Lower leg skin (tissue), 4 donors: ENCODE data around the gene DNER. TPM values are rescaled to one million over a fixed set of nuclear protein-coding genes. Genes with fewer than 3 reads are reported as not detected.
A peak's percentile ranks its signal among the peaks of the same experiment; 100 is the strongest.
"Not testable (repeated sequence)": the region's sequence is repeated elsewhere in the genome, so short reads cannot be mapped to it uniquely, and the experiment has no call there.

Experiments used
- DNase-seq, 2 donors: peaks; one replicate each; pipeline ENCODE4 v3.0.0-alpha.2; 2019; ENCODE audit warnings: low spot score in 2 of 2
- H3K4me3 ChIP-seq: fragments of 200-600 bp; sonication (generic); 2 replicates; pipeline ENCODE4 v1.5.1; 2017; ENCODE audit warnings: mild to moderate bottlenecking, low read depth; ENCODE audit not compliant: poor library complexity, severe bottlenecking
- CTCF ChIP-seq, 3 donors: fragments of 450-650 bp; IDR thresholded peaks; one replicate each; pipeline ENCODE4 v1.5.1; 2016; ENCODE audit warnings: antibody characterized with exemption in 3 of 3, mild to moderate bottlenecking in 3 of 3, moderate library complexity in 2 of 3
- POLR2A ChIP-seq, 2 donors: fragments of 450-650 bp; IDR thresholded peaks; one replicate each; pipeline ENCODE4 v1.6.1; 2016 to 2017; ENCODE audit warnings: antibody characterized with exemption in 2 of 2, mild to moderate bottlenecking in 1 of 2, moderate library complexity in 1 of 2
- WGBS, 2 donors: methylation state at CpG; one replicate each; pipeline ENCODE4 v1.1.5; 2018; 5-methylcytosine and 5-hydroxymethylcytosine counted together
- intact Hi-C: fragments of 100-400 bp; cut with DNase I; formaldehyde crosslinking; loops from one replicate; pipeline ENCODE4 v1.15.0; 2023; ENCODE audit warnings: low total_unique reads
- total RNA-seq, 4 donors: library from RNA; depleted of rRNA; stranded (reverse); fragments of >200 nt; gene quantifications; one replicate each; pipeline ENCODE4 v1.1.0, GENCODE V29; 2016

DNER gene
- total RNA-seq: 10 to 100 TPM in 2 of 4 donors, 1 to 10 TPM in 2; 2.8 to 20.1 (median 12.8) TPM

GRCh38 chr2:229714080-229714735 is at the start of gene DNER:
TSS of gene DNER (minus strand) at chr2:229714555. CDS start at chr2:229714423, 132 bp downstream.
- TF ChIP-seq CTCF (IDR thresholded peaks at IDR 0.05): no peak
- no peak for TF ChIP-seq POLR2A (IDR thresholded peaks at IDR 0.05)
- H3K4me3 ChIP-seq: peak within 1 kb of the TSS; percentile 23
- no peak for DNase-seq
- WGBS, 2 donors: 2% methylated on average over 45 of the region's 84 CpGs; no CpG with 5 or more reads in 1 of the 2 donors
- intact Hi-C loops: no loop called here

- intact Hi-C loops: no loop called here
- TF ChIP-seq CTCF (IDR thresholded peaks at IDR 0.05): no peak
- DNase-seq: no peak
- 68 to 85% methylated on average over 1 of the region's 1 CpG for WGBS, 2 donors
- H3K4me3 ChIP-seq: no peak overlapping the region
These were observed 47.3 kb upstream of the DNER start for GRCh38 chr2:229761663-229762062.

GRCh38 chr2:229757462-229757861 is 43.1 kb upstream of the DNER start:
- H3K4me3 ChIP-seq, intact Hi-C loops, DNase-seq: not testable (repeated sequence)
- WGBS, 2 donors: 94 to 99% methylated on average over 10 of the region's 10 CpGs

- no peak overlapping the region for H3K4me3 ChIP-seq
- no peak for TF ChIP-seq CTCF (IDR thresholded peaks at IDR 0.05)
- TF ChIP-seq POLR2A (IDR thresholded peaks at IDR 0.05): no peak
- WGBS, 2 donors: 80 to 82% methylated on average over 11 of the region's 11 CpGs
- intact Hi-C loops: no loop called here
- no peak for DNase-seq
These were observed 38.8 kb upstream of the DNER start for GRCh38 chr2:229752970-229753729.

GRCh38 chr2:229749779-229750178 is 35.4 kb upstream of the DNER start:
- TF ChIP-seq CTCF (IDR thresholded peaks at IDR 0.05) (no peak), POLR2A (IDR thresholded peaks at IDR 0.05) (no peak)
- no peak overlapping the region for H3K4me3 ChIP-seq
- intact Hi-C loops: no loop called here
- no peak for DNase-seq
- 88 to 90% methylated on average over 6 of the region's 6 CpGs for WGBS, 2 donors

GRCh38 chr2:229748950-229749349 is 34.6 kb upstream of the DNER start:
- TF ChIP-seq CTCF (IDR thresholded peaks at IDR 0.05): no peak
- no peak for TF ChIP-seq POLR2A (IDR thresholded peaks at IDR 0.05)
- no peak overlapping the region for H3K4me3 ChIP-seq

GRCh38 chr2:229742691-229743090 is 28.3 kb upstream of the DNER start:
- intact Hi-C loops, DNase-seq, H3K4me3 ChIP-seq: not testable (repeated sequence)
- WGBS, 2 donors: 94 to 99% methylated on average over 18 to 28 of the region's 35 CpGs

More at GRCh38 chr2:229748950-229749349, 34.6 kb upstream of the DNER start:
- 79 to 84% methylated on average over 3 of the region's 3 CpGs for WGBS, 2 donors
- intact Hi-C loops: no loop called here
- DNase-seq: no peak
